ENCODE measurements around the gene TECPR2.

TECPR2 gene

DNA sequence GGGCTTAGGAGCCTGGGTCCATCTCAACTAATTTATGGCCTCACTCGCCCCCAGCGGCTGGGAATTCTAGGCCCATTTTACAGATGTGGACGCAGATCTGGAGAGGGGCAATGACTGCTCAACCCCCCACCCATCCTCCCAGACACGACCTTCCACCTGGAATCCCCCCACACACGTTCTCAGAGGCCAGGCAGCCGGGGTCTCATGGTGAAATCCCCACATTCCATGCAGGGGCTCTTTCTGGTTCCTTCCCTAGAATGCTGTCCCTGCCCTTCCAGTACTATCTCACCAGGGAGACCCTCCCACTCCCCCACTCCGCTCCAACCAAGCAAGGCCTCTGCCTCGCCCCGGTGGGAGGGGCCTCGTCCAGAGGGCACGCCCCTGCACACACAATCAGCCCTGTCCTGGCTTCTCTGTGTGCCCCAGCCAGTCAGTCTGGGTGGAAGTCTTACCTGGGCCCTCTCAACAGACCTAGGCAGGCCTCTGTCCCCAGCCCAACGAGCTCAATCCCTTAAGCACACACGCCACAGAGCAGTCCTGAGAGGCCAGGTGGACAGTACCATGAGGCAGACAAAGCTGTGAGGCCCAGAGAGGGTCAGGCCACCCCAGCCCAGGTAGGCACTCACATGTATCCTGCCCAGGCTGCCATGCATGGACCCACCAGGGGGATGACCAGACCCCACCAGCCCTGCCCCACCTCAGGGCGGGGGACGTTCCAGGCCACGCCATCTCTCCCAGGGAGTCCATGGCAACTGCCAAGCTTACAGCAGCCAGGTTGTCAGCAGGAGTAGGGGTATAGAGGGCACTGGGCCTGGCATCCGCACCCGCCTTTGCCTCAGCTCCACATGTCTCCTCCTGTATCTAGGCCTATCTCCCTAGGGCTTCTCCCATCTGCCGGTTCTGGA is 148.1 kb downstream of the TECPR2 start:
- Histone ChIP-seq H3K27me3 (no peaks in the 10 kb centered on the region), H3K36me3 (peaks cover 0 to 18% (median 0%) of the 10 kb centered on the region in 3 donors), H3K9me3 (no peaks in the 10 kb centered on the region), H3K4me3 (peak overlapping the region; percentile 61 to 80), H3K4me1 (peaks cover 0 to 18% (median 10%) of the 10 kb centered on the region in 4 donors), H3K27ac (no peak overlapping the region)
- TF ChIP-seq, protein P1, sequence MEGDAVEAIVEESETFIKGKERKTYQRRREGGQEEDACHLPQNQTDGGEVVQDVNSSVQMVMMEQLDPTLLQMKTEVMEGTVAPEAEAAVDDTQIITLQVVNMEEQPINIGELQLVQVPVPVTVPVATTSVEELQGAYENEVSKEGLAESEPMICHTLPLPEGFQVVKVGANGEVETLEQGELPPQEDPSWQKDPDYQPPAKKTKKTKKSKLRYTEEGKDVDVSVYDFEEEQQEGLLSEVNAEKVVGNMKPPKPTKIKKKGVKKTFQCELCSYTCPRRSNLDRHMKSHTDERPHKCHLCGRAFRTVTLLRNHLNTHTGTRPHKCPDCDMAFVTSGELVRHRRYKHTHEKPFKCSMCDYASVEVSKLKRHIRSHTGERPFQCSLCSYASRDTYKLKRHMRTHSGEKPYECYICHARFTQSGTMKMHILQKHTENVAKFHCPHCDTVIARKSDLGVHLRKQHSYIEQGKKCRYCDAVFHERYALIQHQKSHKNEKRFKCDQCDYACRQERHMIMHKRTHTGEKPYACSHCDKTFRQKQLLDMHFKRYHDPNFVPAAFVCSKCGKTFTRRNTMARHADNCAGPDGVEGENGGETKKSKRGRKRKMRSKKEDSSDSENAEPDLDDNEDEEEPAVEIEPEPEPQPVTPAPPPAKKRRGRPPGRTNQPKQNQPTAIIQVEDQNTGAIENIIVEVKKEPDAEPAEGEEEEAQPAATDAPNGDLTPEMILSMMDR (IDR thresholded peaks at IDR 0.05): no peak
- intact Hi-C loops (cut with DNase I; ENCODE audit: low total_unique reads): no loop called here
- no peak for DNase-seq

DNA sequence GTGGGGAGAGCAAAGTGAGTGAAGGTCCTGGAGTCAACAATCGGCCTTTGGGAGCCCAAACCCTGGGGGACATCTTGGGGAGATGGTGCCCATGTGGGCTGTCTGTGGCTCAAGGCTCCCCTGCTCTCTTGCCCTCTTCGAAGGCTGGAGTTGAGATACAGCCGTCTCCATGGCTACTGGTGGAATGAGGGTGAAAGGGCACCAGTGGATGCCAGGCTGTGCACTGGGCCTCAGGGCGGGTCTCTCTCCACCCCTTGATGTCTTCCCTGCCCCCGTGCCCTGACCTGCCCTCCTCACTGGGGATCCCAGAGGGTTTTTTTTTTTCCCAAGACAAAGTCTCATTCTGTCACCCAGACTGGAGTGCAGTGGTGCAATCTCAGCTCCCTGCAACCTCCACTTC is 148.8 kb downstream of the TECPR2 start:
- intact Hi-C loops (cut with DNase I; ENCODE audit: low total_unique reads): no loop called here

DNA sequence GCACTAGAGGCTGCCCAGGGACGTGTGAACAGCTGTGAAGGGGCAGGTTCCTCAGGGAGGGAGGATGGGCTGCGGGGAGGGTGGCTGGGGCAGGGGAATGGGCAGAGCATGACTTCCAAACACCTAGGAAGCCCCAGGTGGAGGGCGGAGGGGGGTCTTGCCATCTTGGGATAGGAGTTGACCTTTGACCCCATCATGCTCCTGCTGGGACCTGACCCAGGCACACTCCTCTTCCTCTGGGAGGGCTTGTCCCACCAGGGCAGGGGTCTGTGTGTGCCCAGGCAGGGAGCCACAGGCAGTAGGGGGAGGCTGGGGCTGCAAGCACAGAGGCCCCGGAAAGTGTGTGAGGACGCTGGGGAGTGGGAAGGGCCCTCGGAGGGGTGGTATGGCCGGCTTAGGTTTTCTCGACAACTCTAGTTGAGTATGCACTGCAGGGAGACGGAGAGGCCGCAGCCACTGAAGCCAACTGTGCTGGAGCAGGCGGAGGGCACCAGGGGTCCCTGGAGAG is 150.1 kb downstream of the TECPR2 start:
- peaks cover 0 to 33% (median 21%) of the 10 kb centered on the region in 4 donors for H3K4me1 ChIP-seq
- TF ChIP-seq, protein P1 (IDR thresholded peaks at IDR 0.05): no peak
- H3K9me3 ChIP-seq: no peaks in the 10 kb centered on the region
- H3K27ac ChIP-seq: no peak overlapping the region
- intact Hi-C loops (cut with DNase I; ENCODE audit: low total_unique reads): no loop called here
- H3K36me3 ChIP-seq: peaks cover 0 to 1% (median 0%) of the 10 kb centered on the region in 3 donors
- no peak overlapping the region for H3K4me3 ChIP-seq
- no peak for DNase-seq
- H3K27me3 ChIP-seq: no peaks in the 10 kb centered on the region

More for the DNA sequence above, 148.8 kb downstream of the TECPR2 start:
- TF ChIP-seq, protein P1 (IDR thresholded peaks at IDR 0.05): no peak
- Histone ChIP-seq H3K9me3 (no peaks in the 10 kb centered on the region), H3K27me3 (no peaks in the 10 kb centered on the region), H3K27ac (no peak overlapping the region), H3K4me3 (no peak overlapping the region), H3K4me1 (peaks cover 0 to 22% (median 13%) of the 10 kb centered on the region in 4 donors), H3K36me3 (peaks cover 0 to 14% (median 0%) of the 10 kb centered on the region in 3 donors)
- no peak for DNase-seq

DNA sequence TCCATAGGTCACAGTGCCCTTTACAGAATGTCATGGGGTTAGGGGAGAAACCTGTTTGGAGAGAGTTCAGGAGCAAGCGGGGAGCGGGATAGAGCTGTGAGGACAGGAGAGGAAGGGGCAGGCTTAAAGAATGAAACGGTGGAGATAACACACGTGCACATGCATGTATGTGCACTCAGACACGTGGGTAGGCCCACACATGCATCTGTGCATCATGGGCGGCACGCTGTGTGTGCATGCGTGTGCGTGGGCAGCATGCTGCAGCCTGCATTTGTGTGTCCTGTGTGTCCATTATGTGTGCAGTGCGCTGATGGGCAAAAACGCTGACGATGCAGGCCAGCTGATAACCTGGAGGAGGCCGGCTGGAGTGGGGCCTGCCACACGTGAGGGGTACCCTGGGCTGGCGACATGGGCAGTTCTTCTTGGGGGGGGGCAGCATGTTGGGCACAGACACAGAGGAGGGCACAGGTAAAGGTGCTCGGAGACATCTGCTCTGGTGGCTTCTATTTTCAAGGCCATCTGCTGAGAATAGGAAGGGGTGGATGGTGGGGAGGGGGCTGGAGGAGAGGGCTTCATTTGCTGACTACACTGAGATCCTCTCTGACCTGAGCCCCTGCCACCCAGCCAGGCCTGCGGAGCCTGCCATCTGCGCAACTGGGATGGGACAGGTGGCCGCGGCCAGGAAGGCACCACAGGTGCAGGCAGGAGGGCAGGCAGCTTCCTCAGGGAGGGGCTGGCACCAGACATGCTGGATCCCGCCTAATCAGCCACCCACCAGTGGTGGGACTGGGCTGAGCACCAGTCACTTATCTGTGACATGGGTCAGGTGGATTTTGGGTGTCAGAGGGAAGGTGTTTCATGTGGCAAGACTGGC is 151.4 kb downstream of the TECPR2 start:
- intact Hi-C loops (cut with DNase I; ENCODE audit: low total_unique reads): no loop called here
- Histone ChIP-seq H3K36me3 (no peaks in the 10 kb centered on the region), H3K27ac (no peak overlapping the region), H3K27me3 (no peaks in the 10 kb centered on the region), H3K4me3 (no peak overlapping the region), H3K4me1 (peaks cover 0 to 21% (median 17%) of the 10 kb centered on the region in 4 donors), H3K9me3 (no peaks in the 10 kb centered on the region)
- TF ChIP-seq, protein P1 (IDR thresholded peaks at IDR 0.05): no peak
- no peak for DNase-seq

DNA sequence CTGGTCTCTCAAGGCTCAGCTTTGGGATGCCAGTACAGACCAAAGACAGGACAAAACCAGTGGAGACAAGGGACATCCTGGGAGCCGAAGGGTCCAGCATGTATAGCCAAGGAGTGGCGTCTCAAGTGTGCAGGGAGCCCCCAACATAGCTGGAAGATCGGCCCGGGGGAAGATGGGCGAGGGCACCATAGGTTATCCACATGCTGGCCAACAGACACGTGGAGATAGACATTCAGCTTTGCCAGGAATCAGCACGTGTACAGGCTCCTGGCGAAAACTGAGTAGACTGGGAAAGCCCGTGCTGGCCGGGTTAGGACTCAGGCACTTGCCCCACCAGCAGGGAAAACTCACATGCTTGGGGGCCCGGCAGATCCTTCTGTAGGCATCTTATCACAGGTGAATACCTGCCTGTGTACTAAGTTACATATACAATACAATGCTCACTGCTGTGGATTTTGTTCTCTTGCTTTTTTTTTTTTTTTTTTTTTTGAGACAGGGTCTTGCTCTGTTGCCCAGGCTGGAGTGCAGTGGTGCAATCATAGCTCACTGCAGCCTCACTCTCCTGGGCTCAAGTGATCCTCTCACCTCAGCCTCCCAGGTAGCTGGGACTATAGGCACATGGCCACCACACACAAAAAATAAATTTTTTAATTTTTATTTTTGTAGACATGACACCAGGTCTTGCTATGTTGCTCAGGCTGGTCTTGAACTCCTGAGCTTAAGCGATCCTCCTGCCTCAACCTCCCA is 152.4 kb downstream of the TECPR2 start:
- no peaks in the 10 kb centered on the region for H3K36me3 ChIP-seq
- no peak overlapping the region for H3K27ac ChIP-seq
- DNase-seq: no peak
- intact Hi-C loops (cut with DNase I; ENCODE audit: low total_unique reads): no loop called here
- H3K4me1 ChIP-seq: peaks cover 0 to 18% (median 15%) of the 10 kb centered on the region in 4 donors
- no peaks in the 10 kb centered on the region for H3K27me3 ChIP-seq
- H3K9me3 ChIP-seq: no peaks in the 10 kb centered on the region
- TF ChIP-seq, protein P1 (IDR thresholded peaks at IDR 0.05): no peak
- H3K4me3 ChIP-seq: no peak overlapping the region
